IPS-20b (cell line): ENCODE data around the gene IL17REL.

Experiments used
- H3K27ac ChIP-seq: one replicate; pipeline ENCODE4 v1.5.1; 2013; ENCODE audit warnings: low read length
- H3K27me3 ChIP-seq: 2 replicates; pipeline ENCODE4 v1.6.1; 2013; ENCODE audit warnings: mild to moderate bottlenecking, low read length, inconsistent platforms; ENCODE audit not compliant: insufficient read depth
- H3K36me3 ChIP-seq: 2 replicates; pipeline ENCODE4 v1.6.1; 2013; ENCODE audit warnings: low read depth, mild to moderate bottlenecking, inconsistent platforms, low read length, moderate library complexity; ENCODE audit not compliant: insufficient read depth
- H3K4me1 ChIP-seq: 2 replicates; pipeline ENCODE4 v1.6.1; 2013; ENCODE audit warnings: mild to moderate bottlenecking, control low read depth, inconsistent platforms, low read length, moderate library complexity; ENCODE audit not compliant: insufficient read depth
- H3K4me3 ChIP-seq: 2 replicates; pipeline ENCODE4 v1.5.1; 2013; ENCODE audit warnings: mild to moderate bottlenecking, low read length, inconsistent platforms
- H3K9ac ChIP-seq: 2 replicates; pipeline ENCODE4 v1.6.1; 2013; ENCODE audit warnings: low read depth, mild to moderate bottlenecking, inconsistent platforms, low read length, moderate library complexity
- H3K9me3 ChIP-seq: 2 replicates; pipeline ENCODE4 v1.6.1; 2013; ENCODE audit warnings: mild to moderate bottlenecking, low read depth, low read length, inconsistent platforms; ENCODE audit not compliant: insufficient read depth

The IL17REL gene

DNA sequence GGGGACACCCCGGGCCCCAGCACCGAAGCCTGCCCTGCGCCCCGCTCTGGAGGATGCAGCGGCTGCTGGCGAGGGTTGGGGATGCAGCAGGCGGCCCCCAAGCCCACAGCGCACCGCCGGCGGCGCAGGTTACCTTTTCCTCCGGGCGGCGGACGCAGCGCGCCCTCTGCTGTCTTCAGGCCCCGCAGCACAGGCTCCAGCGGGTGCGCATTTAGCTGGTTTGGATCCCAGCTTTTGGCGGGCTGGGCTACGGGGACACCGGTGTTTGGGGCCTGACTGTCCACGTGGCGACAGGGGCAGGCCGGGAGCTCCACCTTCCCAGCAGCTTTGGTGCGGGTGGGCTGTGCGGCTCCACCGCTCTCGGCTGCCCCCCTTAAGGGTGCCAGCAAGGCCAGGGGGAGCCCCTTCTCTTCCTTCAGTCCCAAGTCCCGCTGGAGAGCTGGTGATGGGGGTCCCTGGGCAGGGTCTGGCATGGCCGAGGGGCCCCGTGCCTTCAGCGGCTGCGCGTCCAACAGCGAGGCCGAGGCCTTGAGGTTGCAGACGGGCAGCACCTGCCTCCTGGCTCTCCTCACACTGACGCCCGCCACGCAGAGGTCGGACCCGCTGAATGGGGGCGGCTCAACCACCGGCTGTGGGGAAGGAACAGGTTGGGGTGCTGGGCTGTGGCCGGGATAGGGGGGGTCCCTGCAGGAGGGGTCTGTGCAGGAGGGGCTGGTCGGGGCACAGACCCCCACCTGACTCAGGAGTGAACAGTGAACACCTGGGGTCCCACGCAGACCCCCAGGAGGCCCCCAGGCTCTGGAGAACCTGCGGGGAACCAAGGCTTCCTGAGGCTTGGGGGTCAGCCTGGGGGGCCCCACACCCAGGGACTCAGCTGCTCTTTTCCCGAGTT, 18.0 kb upstream of the IL17REL start:
- peak overlapping the region; percentile 45; the same call in 1 of the 2 replicates for H3K4me3 ChIP-seq
- H3K9me3 ChIP-seq = no peaks in the 10 kb centered on the region
- H3K27ac ChIP-seq = no peak overlapping the region
- no peaks in the 10 kb centered on the region for H3K36me3 ChIP-seq
- H3K27me3 ChIP-seq = peaks cover 36% of the 10 kb centered on the region
- H3K4me1 ChIP-seq = no peaks in the 10 kb centered on the region
- no peak overlapping the region for H3K9ac ChIP-seq

DNA sequence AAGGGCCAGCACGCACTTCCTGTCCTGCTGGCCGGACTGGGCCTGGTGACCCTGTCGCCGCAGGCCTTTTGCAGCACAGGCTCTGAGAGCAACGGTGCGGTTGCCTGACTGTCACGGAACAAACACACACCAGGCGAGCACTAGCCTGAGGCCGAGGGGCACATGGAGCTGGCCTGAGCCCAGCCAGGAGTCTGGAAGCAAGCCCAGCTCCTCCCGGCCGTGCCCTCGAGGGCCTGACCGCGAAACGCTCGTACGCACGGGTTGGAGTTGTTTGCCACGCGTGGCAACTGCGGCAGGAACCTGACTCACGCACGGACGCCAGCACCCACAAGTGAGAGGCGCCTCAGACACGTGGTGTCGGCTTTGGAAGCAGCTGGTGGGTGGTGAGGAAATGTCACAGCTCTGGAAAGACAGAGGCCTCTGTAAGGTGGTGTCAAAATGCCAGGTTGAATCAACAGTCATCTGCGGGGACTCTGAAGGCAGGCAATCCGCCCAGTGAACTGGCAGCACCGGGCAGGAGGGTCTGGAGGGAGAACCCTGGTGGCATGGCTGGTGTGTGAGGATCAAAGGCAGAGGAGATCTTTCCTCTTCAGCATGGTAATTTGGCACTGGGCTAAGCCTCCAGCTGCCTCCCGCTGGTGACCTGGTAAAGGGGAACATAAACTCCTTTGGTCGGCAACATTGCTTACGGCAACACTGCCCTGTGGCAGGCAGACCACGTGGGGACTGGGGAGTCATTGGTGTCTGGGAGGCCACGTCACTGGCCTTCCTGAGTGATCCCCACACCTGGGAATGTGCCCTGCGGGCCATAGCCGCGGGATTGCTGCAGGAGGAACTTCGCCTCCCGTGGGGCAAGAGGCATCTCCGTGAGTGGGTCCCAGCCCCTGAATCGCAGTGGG, 15.3 kb upstream of the IL17REL start:
- H3K4me1 ChIP-seq = no peaks in the 10 kb centered on the region
- no peak overlapping the region for H3K4me3 ChIP-seq
- H3K9me3 ChIP-seq = no peaks in the 10 kb centered on the region
- H3K27me3 ChIP-seq = peaks cover 36% of the 10 kb centered on the region
- no peaks in the 10 kb centered on the region for H3K36me3 ChIP-seq
- no peak overlapping the region for H3K27ac ChIP-seq
- no peak overlapping the region for H3K9ac ChIP-seq

DNA sequence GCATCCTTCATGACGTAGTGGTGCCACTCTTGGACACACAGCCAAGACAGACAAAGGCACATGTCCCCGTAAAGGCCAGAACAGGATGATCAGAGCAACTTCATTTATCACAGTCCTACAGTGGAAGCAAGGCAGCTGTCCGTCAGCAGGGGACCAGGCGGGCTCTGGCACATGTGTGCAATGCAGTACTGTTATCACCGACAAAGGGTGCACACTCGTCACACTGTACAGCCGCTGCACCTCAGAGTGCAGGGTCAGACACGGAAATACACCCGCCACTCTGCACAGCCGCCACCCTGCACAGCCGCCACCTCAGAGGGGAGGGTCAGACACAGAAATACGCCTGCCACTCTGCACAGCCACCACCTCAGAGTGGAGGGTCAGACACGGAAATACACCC, 13.4 kb upstream of the IL17REL start:
- H3K27ac ChIP-seq = no peak overlapping the region
- H3K4me3 ChIP-seq = no peak overlapping the region
- no peak overlapping the region for H3K9ac ChIP-seq
- H3K36me3 ChIP-seq = no peaks in the 10 kb centered on the region
- peaks cover 3% of the 10 kb centered on the region; the same call in 1 of the 2 replicates for H3K9me3 ChIP-seq
- H3K4me1 ChIP-seq = no peaks in the 10 kb centered on the region
- H3K27me3 ChIP-seq = peaks cover 34% of the 10 kb centered on the region

DNA sequence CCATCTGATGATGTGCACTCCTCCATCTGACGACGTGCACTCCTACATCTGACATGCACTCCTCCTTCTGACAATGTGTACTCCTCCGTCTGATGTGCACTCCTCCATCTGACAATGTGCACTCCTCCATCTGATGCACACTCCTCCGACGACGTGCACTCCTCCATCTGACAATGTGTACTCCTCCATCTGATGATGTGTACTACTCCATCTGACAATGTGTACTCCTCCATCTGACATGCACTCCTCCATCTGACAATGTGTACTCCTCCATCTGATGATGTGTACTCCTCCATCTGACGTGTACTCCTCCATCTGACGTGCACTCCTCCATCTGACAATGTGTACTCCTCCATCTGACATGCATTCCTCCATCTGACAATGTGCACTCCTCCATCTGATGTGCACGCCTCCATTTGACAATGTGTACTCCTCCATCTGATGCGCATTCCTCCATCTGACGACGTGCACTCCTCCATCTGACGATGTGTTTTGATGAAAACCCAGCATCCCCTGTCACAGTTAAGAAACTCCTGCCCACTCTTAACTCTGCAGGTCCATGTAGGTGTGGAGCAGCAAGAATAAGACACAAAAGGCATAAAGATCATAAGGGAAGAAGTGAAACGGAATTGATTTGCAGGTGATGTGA, 9.7 kb upstream of the IL17REL start:
- no peak overlapping the region for H3K27ac ChIP-seq
- H3K4me1 ChIP-seq = no peaks in the 10 kb centered on the region
- H3K27me3 ChIP-seq = peaks cover 22% of the 10 kb centered on the region
- no peaks in the 10 kb centered on the region for H3K36me3 ChIP-seq
- peaks cover 4% of the 10 kb centered on the region; the same call in 1 of the 2 replicates for H3K9me3 ChIP-seq
- H3K4me3 ChIP-seq = no peak overlapping the region
- no peak overlapping the region for H3K9ac ChIP-seq

DNA sequence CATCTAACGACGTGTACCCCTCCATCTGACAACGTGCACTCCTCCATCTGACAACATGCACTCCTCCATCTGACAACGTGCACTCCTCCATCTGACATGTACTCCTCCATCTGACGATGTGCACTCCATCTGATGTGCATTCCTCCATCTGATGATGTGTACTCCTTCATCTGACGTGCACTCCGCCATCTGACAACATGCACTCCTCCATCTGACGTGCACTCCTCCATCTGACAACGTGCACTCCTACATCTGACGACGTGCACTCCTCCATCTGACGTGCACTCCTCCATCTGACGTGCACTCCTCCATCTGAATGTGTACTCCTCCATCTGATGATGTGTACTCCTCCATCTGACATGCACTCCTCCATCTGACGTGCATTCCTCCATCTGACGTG, 8.0 kb upstream of the IL17REL start:
- H3K4me3 ChIP-seq = no peak overlapping the region
- no peaks in the 10 kb centered on the region for H3K36me3 ChIP-seq
- peaks cover 4% of the 10 kb centered on the region; the same call in 1 of the 2 replicates for H3K9me3 ChIP-seq
- no peak overlapping the region for H3K27ac ChIP-seq
- no peak overlapping the region for H3K9ac ChIP-seq
- peaks cover 39% of the 10 kb centered on the region for H3K27me3 ChIP-seq
- H3K4me1 ChIP-seq = no peaks in the 10 kb centered on the region

DNA sequence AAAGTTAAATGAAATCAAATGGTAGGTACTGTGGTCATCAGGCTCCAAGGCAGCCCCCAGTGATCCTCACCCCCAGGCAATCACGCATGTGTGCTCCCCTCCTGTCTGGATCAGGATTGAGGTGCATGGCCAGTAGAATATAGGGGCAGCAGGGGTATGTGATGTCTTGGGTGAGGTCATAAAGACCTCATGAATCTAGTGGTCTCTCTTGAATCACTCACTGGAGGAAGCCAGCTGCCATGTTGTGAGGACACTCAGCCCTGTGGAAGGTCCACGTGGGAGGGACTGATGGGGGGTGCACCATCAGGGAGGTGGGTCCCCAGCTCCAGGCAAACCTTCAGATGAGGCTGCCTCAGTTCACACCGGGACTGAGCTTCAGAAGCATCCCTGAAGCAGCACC, 6.8 kb upstream of the IL17REL start:
- Histone ChIP-seq H3K9ac (no peak overlapping the region), H3K4me1 (no peaks in the 10 kb centered on the region), H3K4me3 (no peak overlapping the region), H3K27me3 (peaks cover 50% of the 10 kb centered on the region), H3K36me3 (no peaks in the 10 kb centered on the region), H3K9me3 (peaks cover 4% of the 10 kb centered on the region; the same call in 1 of the 2 replicates), H3K27ac (no peak overlapping the region)

DNA sequence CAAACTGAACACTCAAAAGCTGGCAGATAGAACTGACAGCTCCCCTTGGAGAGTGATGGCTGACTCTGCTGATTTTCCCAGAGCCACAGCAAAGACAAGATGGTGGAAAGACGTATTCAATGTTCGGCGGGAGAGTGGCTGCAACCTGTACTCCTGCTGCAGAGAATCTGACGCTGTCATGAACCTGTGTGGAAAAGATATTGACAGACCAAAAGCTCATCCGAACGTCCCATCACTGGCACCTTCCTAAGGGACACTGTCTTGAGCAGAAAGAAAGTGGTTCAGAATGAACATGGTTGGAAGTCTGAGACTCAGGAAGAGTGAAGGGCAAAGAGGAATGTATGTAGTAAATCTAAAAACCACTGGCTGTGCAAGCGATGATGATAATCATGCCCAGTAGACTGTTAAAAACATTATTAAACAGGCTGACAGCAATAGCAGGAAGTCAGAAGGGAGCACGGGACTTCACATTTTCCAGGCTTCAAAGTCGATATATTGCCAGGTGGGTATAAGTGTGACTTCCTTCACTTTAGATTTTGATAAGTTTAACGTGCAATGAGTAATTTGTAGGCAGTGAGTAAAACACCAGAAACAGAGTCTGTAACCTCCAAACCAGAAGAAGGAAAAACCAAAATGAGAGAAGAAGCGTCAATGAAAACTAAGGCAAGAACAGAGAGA, 6.2 kb upstream of the IL17REL start:
- H3K27me3 ChIP-seq = peaks cover 55% of the 10 kb centered on the region
- peaks cover 4% of the 10 kb centered on the region; the same call in 1 of the 2 replicates for H3K9me3 ChIP-seq
- no peak overlapping the region for H3K9ac ChIP-seq
- H3K27ac ChIP-seq = no peak overlapping the region
- no peaks in the 10 kb centered on the region for H3K36me3 ChIP-seq
- no peaks in the 10 kb centered on the region for H3K4me1 ChIP-seq
- no peak overlapping the region for H3K4me3 ChIP-seq

DNA sequence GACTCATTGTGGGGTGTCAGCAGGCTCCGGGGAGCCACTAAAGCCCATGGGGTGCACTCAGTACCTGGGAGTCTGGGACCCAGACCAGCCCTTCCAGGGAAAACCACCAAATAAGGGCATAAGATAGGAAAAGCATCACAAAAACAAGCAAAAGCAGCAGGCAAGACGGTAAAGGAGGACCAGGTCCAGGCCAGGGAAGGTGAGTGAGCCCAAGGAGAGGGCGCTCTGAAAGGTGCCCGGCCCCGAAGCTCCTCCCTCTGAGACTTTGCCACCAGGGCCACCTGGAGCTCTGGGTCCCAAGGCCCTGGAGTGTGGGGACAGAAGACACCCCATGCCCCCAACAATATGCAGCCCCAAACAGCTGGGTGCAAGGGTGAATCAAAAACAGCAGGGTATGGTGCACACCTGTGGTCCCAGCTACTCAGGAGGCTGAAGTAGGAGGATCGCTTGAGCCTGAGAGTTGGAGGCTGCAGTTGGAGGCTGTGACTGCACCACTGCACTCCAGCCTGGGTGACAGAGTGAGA, 5.2 kb upstream of the IL17REL start:
- Histone ChIP-seq H3K9ac (no peak overlapping the region), H3K36me3 (no peaks in the 10 kb centered on the region), H3K9me3 (peaks cover 4% of the 10 kb centered on the region; the same call in 1 of the 2 replicates), H3K27ac (no peak overlapping the region), H3K4me1 (no peaks in the 10 kb centered on the region), H3K4me3 (no peak overlapping the region), H3K27me3 (peaks cover 65% of the 10 kb centered on the region)

DNA sequence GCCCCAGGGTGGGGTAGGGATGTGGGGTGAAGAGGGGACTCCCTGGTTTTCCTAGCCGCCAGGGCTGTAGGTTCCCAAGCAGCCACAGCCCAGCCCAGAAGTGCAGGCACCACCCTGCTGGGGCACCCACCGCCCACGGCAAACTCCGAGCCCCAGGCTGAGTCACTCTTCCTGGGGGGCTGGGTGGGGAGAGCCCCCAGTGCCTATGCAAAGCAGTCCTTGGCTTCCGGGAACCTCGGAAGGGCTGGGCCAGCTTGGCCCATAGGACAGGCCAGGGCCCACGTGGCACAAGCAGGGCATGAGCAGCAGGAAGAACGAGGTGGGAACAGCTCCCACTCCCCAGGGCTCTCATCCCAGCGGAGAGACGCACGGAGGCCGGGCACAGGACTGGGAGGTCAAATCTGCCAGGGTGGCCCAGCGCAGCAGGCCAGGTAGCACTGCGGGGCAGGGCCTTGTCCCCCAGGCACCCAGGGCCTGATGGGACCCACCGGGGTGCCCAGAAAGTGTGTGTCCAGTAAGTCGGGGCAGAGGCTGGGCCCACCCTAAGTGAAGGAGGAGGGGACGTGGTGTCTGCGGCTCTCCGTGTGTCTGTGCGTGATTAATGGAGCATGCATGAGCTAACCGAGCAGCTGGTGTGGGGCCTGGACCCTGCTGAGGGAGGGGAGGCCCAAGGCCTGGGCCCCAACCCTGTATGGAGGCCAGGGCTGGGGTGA, 4.6 kb upstream of the IL17REL start:
- Histone ChIP-seq H3K9me3 (peaks cover 4% of the 10 kb centered on the region; the same call in 1 of the 2 replicates), H3K36me3 (no peaks in the 10 kb centered on the region), H3K4me1 (no peaks in the 10 kb centered on the region), H3K27ac (no peak overlapping the region), H3K27me3 (peaks cover 71% of the 10 kb centered on the region), H3K9ac (no peak overlapping the region), H3K4me3 (no peak overlapping the region)

DNA sequence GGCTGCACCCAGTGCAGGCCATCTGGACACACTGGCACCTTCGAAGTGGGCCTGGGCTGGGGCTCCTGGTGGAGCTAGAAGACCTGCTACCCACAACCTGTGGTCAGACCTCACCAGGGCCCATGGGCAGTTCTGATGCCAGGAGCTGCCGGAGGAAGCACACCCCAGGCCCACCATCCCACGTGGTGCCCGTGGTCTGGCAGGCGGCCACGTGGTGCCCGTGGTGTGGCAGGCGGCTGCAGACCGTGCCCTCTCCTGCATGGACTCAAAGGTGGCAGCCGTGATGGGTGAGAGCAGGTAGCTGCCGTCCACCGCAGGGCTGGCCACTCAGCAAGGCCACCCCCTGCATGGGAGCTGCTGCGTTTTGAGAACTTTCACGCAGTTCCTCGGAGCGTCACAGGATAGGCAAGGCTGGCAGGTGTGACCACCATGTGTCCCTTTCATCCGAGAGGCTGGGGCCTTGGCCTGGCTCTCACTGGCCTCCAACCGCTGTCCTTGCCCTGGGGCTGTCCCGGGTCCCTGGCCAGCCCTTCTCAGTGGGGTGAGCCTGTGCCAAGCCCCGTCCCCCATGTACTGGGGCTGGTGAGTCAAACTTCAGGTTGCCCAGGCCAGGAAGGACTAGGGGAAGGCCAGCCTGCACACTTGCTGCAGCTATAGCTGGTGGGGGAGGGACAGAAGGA, 3.9 kb upstream of the IL17REL start:
- no peak overlapping the region for H3K9ac ChIP-seq
- no peak overlapping the region for H3K27ac ChIP-seq
- peaks cover 78% of the 10 kb centered on the region for H3K27me3 ChIP-seq
- no peaks in the 10 kb centered on the region for H3K4me1 ChIP-seq
- H3K36me3 ChIP-seq = no peaks in the 10 kb centered on the region
- peaks cover 4% of the 10 kb centered on the region; the same call in 1 of the 2 replicates for H3K9me3 ChIP-seq
- no peak overlapping the region for H3K4me3 ChIP-seq
